Muscle of leg (tissue), 16 donors: ENCODE measurements around the gene MRPL4. TPM values are rescaled to one million over a fixed set of nuclear protein-coding genes. Genes with fewer than 3 reads are reported as not detected.

Source experiments
- DNase-seq: peaks from one replicate; pipeline ENCODE4 v3.0.0; 2013
- H3K27ac ChIP-seq: one replicate; pipeline ENCODE4 v1.5.1; 2013; ENCODE audit warnings: mild to moderate bottlenecking, low read length, control low read depth
- H3K27me3 ChIP-seq: one replicate; pipeline ENCODE4 v1.6.1; 2013; ENCODE audit warnings: low read length; ENCODE audit not compliant: control insufficient read depth, insufficient read depth
- H3K36me3 ChIP-seq: one replicate; pipeline ENCODE4 v1.6.1; 2013; ENCODE audit warnings: low read length; ENCODE audit not compliant: control insufficient read depth, insufficient read depth
- H3K4me1 ChIP-seq: one replicate; pipeline ENCODE4 v1.6.1; 2013; ENCODE audit warnings: low read length; ENCODE audit not compliant: control insufficient read depth, insufficient read depth
- H3K4me3 ChIP-seq: one replicate; pipeline ENCODE4 v1.5.1; 2013; ENCODE audit warnings: low read length, control low read depth
- H3K9me3 ChIP-seq: replicated peaks from 2 replicates; pipeline ENCODE4 v1.6.1; 2013; ENCODE audit warnings: low read depth, low read length; ENCODE audit not compliant: control insufficient read depth
- WGBS: methylation state at CpG from one replicate; pipeline ENCODE4 v1.1.5; 2013; ENCODE audit warnings: missing lambda C conversion rate; ENCODE audit not compliant: insufficient coverage; 5-methylcytosine and 5-hydroxymethylcytosine counted together
- long read RNA-seq, 11 donors: transcript quantifications; one replicate each; lab custom pipeline, GENCODE V29; 2026
- polyA plus RNA-seq, 8 donors: library from polyadenylated mRNA; unstranded; fragments of 120-200 nt; gene quantifications; one replicate each; pipeline versions ENCODE4 v1.2.1 to v1.2.3, GENCODE V29; 2013; ENCODE audit warnings: inconsistent platforms in 1 of 8, low replicate concordance in 1 of 8; ENCODE audit not compliant: insufficient read length in 8 of 8, insufficient read depth in 1 of 8
- total RNA-seq: library from RNA; stranded (reverse); fragments of 120-200 nt; gene quantifications from one replicate; pipeline ENCODE4 v1.2.4, GENCODE V29; 2013

The MRPL4 gene
- 23.5 TPM for total RNA-seq
- polyA plus RNA-seq = 10 to 100 TPM; 29.4 to 37.8 (median 34.5) TPM
- long read RNA-seq, donor 1, transcript MRPL4-201 (9 exons, 1,455 nt) = major isoform, 7 of 7 reads
- long read RNA-seq, donor 1, partial matches to known transcripts = 0 of 7 reads
- long read RNA-seq, donor 1, other reads (novel, unspliced or antisense) = 0 of 7 reads
- long read RNA-seq, donor 2, partial matches to known transcripts = 0 of 2 reads
- long read RNA-seq, donor 2, other reads (novel, unspliced or antisense) = 0 of 2 reads
- long read RNA-seq, donor 3, partial matches to known transcripts = 0 of 5 reads
- long read RNA-seq, donor 3, other reads (novel, unspliced or antisense) = 0 of 5 reads
- long read RNA-seq, donor 4, transcript MRPL4-201 (9 exons, 1,455 nt) = major isoform, 5 of 5 reads
- long read RNA-seq, donor 4, partial matches to known transcripts = 0 of 5 reads
- long read RNA-seq, donor 4, other reads (novel, unspliced or antisense) = 0 of 5 reads
- long read RNA-seq, donor 5, transcript MRPL4-201 (9 exons, 1,455 nt) = major isoform, 21 of 28 reads
- long read RNA-seq, donor 5, partial matches to known transcripts = 0 of 28 reads
- long read RNA-seq, donor 5, other reads (novel, unspliced or antisense) = 5 of 28 reads
- long read RNA-seq, donor 6, transcript MRPL4-207 (8 exons, 1,423 nt) = minor isoform, 5 of 39 reads
- long read RNA-seq, donor 6, transcript MRPL4-201 (9 exons, 1,455 nt) = major isoform, 25 of 39 reads
- long read RNA-seq, donor 6, partial matches to known transcripts = 0 of 39 reads
- long read RNA-seq, donor 6, other reads (novel, unspliced or antisense) = 6 of 39 reads
- long read RNA-seq, donor 7, transcript MRPL4-201 (9 exons, 1,455 nt) = major isoform, 10 of 19 reads
- long read RNA-seq, donor 7, partial matches to known transcripts = 8 of 19 reads
- long read RNA-seq, donor 7, other reads (novel, unspliced or antisense) = 0 of 19 reads
- long read RNA-seq, donor 8, transcript MRPL4-201 (9 exons, 1,455 nt) = major isoform, 8 of 8 reads
- long read RNA-seq, donor 8, partial matches to known transcripts = 0 of 8 reads
- long read RNA-seq, donor 8, other reads (novel, unspliced or antisense) = 0 of 8 reads
- long read RNA-seq, donor 9, transcript MRPL4-201 (9 exons, 1,455 nt) = major isoform, 8 of 8 reads
- long read RNA-seq, donor 9, partial matches to known transcripts = 0 of 8 reads
- long read RNA-seq, donor 9, other reads (novel, unspliced or antisense) = 0 of 8 reads
- long read RNA-seq, donor 10, transcript MRPL4-201 (9 exons, 1,455 nt) = major isoform, 7 of 7 reads
- long read RNA-seq, donor 10, partial matches to known transcripts = 0 of 7 reads
- long read RNA-seq, donor 10, other reads (novel, unspliced or antisense) = 0 of 7 reads
- long read RNA-seq, donor 11, transcript MRPL4-201 (9 exons, 1,455 nt) = major isoform, 12 of 13 reads
- long read RNA-seq, donor 11, partial matches to known transcripts = 0 of 13 reads
- long read RNA-seq, donor 11, other reads (novel, unspliced or antisense) = 0 of 13 reads

GRCh38 chr19:10251792-10252694 lies at the start of gene MRPL4:
TSS of gene MRPL4 (plus strand) at chr19:10252214. CDS start at chr19:10252254, 40 bp downstream.
- H3K9me3 ChIP-seq = no peaks in the 10 kb centered on the region
- WGBS = under 1% methylated on average over 77 of the region's 77 CpGs

GRCh38 chr19:10203686-10204085 lies 48.3 kb upstream of the MRPL4 start:
- Histone ChIP-seq H3K27ac (no peak overlapping the region), H3K36me3 (no peaks in the 10 kb centered on the region), H3K9me3 (peaks cover 2% of the 10 kb centered on the region), H3K4me3 (no peak overlapping the region), H3K27me3 (no peaks in the 10 kb centered on the region), H3K4me1 (no peaks in the 10 kb centered on the region)
- WGBS = 100% methylated on average over 2 of the region's 3 CpGs
- no peak for DNase-seq

More at GRCh38 chr19:10251792-10252694, at the start of gene MRPL4:
- peaks cover 33% of the 10 kb centered on the region for H3K36me3 ChIP-seq
- H3K27ac ChIP-seq = peak within 1 kb of the TSS; percentile 82
- H3K27me3 ChIP-seq = no peaks in the 10 kb centered on the region
- H3K4me1 ChIP-seq = peaks cover 18% of the 10 kb centered on the region
- peak; percentile 100 for DNase-seq
- H3K4me3 ChIP-seq = peak within 1 kb of the TSS; percentile 71

GRCh38 chr19:10205636-10206035 lies 46.4 kb upstream of the MRPL4 start:
- WGBS = 93% methylated on average over 3 of the region's 4 CpGs
- no peak overlapping the region for H3K4me3 ChIP-seq
- no peak overlapping the region for H3K27ac ChIP-seq

GRCh38 chr19:10206226-10206885 lies 45.7 kb upstream of the MRPL4 start:
- no peaks in the 10 kb centered on the region for H3K27me3 ChIP-seq
- 74% methylated on average over 10 of the region's 10 CpGs for WGBS
- no peaks in the 10 kb centered on the region for H3K4me1 ChIP-seq
- no peak for DNase-seq
- no peak overlapping the region for H3K4me3 ChIP-seq
- H3K27ac ChIP-seq = no peak overlapping the region
- peaks cover 2% of the 10 kb centered on the region for H3K9me3 ChIP-seq
- no peaks in the 10 kb centered on the region for H3K36me3 ChIP-seq

More at GRCh38 chr19:10205636-10206035, 46.4 kb upstream of the MRPL4 start:
- H3K27me3 ChIP-seq = no peaks in the 10 kb centered on the region
- no peak for DNase-seq
- H3K4me1 ChIP-seq = no peaks in the 10 kb centered on the region
- no peaks in the 10 kb centered on the region for H3K36me3 ChIP-seq
- H3K9me3 ChIP-seq = peaks cover 2% of the 10 kb centered on the region

- Histone ChIP-seq H3K4me3 (no peak overlapping the region), H3K27me3 (no peaks in the 10 kb centered on the region), H3K36me3 (no peaks in the 10 kb centered on the region), H3K27ac (no peak overlapping the region), H3K4me1 (no peaks in the 10 kb centered on the region), H3K9me3 (peaks cover 2% of the 10 kb centered on the region)
- DNase-seq = no peak
- 91% methylated on average over 1 of the region's 1 CpG for WGBS
These were observed 45.0 kb upstream of the MRPL4 start for GRCh38 chr19:10207026-10207425.

GRCh38 chr19:10209315-10209714 lies 42.7 kb upstream of the MRPL4 start:
- Histone ChIP-seq H3K27ac (no peak overlapping the region), H3K27me3 (no peaks in the 10 kb centered on the region), H3K4me3 (no peak overlapping the region), H3K36me3 (no peaks in the 10 kb centered on the region), H3K9me3 (peaks cover 2% of the 10 kb centered on the region), H3K4me1 (no peaks in the 10 kb centered on the region)
- WGBS = 80% methylated on average over 1 of the region's 4 CpGs
- DNase-seq = no peak

GRCh38 chr19:10211061-10211460 lies 41.0 kb upstream of the MRPL4 start:
- H3K4me1 ChIP-seq = no peaks in the 10 kb centered on the region
- 80% methylated on average over 1 of the region's 4 CpGs for WGBS
- peaks cover 2% of the 10 kb centered on the region for H3K9me3 ChIP-seq
- no peak overlapping the region for H3K27ac ChIP-seq
- no peak for DNase-seq
- no peaks in the 10 kb centered on the region for H3K27me3 ChIP-seq
- no peak overlapping the region for H3K4me3 ChIP-seq
- no peaks in the 10 kb centered on the region for H3K36me3 ChIP-seq

- H3K4me3 ChIP-seq = no peak overlapping the region
- no peaks in the 10 kb centered on the region for H3K36me3 ChIP-seq
- H3K4me1 ChIP-seq = no peaks in the 10 kb centered on the region
- no peaks in the 10 kb centered on the region for H3K27me3 ChIP-seq
- WGBS = 86% methylated on average over 6 of the region's 6 CpGs
- H3K9me3 ChIP-seq = peaks cover 2% of the 10 kb centered on the region
- no peak overlapping the region for H3K27ac ChIP-seq
- DNase-seq = no peak
These were observed 40.3 kb upstream of the MRPL4 start for GRCh38 chr19:10211691-10212090.
